ENCODE data around the gene SLC6A13. TPM values are rescaled to one million over a fixed set of nuclear protein-coding genes. Genes with fewer than 3 reads are reported as not detected.

Gene SLC6A13
- total RNA-seq, 1 experiment from 2014 or later: not detected

DNA sequence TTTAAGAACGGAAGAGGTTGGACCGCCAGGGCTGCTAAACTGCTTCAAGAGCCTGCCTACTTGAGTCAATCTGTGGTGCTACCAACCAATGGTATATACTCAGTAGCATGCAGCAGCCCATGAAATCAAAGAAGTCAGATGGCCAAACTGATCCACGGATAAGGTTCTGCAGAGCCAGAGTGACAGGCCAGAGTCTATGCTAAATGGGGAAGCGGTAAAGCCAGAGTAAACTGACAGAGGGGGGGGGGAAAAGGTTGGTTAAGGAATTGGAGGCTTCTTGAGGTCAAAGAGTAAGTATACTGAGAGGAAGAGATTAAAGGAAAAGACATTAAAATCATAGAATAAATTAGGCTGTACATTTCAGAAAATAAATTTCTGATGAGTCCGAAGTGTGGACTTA is 15.4 kb upstream of the SLC6A13 start:
- DNase-seq: no peak
- CTCF ChIA-PET: no interaction called here

GRCh38 chr12:275812-276211 is 13.2 kb upstream of the SLC6A13 start:
- no peaks in the 10 kb centered on the region for H3K9me2 ChIP-seq (replicated peaks; ENCODE audit: low read length)
- no peak overlapping the region for H2AFZ ChIP-seq (ENCODE audit: low read length)
- no peaks in the 10 kb centered on the region for H3K27me3 ChIP-seq (ENCODE audit: low read length)
- no peaks in the 10 kb centered on the region for H4K20me1 ChIP-seq (ENCODE audit: low read length)
- ATAC-seq (no peak), DNase-seq (no peak)
- ChIA-PET POLR2A (ENCODE audit: unreplicated experiment) (no interaction called here), CTCF (no interaction called here)
- BruUV-seq (replicated peaks): no TSS peak
- TF ChIP-seq EZH2 (IDR thresholded peaks at IDR 0.05; ENCODE audit: low read length, unreplicated experiment): no peak
- H3K36me3 ChIP-seq (ENCODE audit: low read depth, low read length): no peaks in the 10 kb centered on the region
- no peaks in the 10 kb centered on the region for H3K79me2 ChIP-seq (ENCODE audit: low read length)
- no peak overlapping the region for H3K4me2 ChIP-seq (ENCODE audit: low read length)
- H3K4me3 ChIP-seq (ENCODE audit: low read length): no peak overlapping the region
- no peaks in the 10 kb centered on the region for H3F3A ChIP-seq (ENCODE audit: low read length, unreplicated experiment)
- H3K9me3 ChIP-seq (ENCODE audit: low read length): no peaks in the 10 kb centered on the region
- no peaks in the 10 kb centered on the region for H3K4me1 ChIP-seq (ENCODE audit: insufficient read depth, low read length)
- no peak overlapping the region for H3K9ac ChIP-seq (ENCODE audit: low read length)
- H3K27ac ChIP-seq (ENCODE audit: low read length): no peak overlapping the region
- intact Hi-C loops (cut with micrococcal nuclease): no loop called here

More for the DNA sequence above, 15.4 kb upstream of the SLC6A13 start:
- POLR2A ChIA-PET (ENCODE audit: unreplicated experiment): no interaction called here
- intact Hi-C loops (cut with micrococcal nuclease): no loop called here
- no peak for ATAC-seq
- Histone ChIP-seq H3K9me3 (ENCODE audit: low read length) (no peaks in the 10 kb centered on the region), H4K20me1 (ENCODE audit: low read length) (no peaks in the 10 kb centered on the region), H3K9ac (ENCODE audit: low read length) (no peak overlapping the region), H2AFZ (ENCODE audit: low read length) (no peak overlapping the region), H3K27ac (ENCODE audit: low read length) (no peak overlapping the region), H3K4me3 (ENCODE audit: low read length) (no peak overlapping the region), H3K79me2 (ENCODE audit: low read length) (no peaks in the 10 kb centered on the region), H3K9me2 (replicated peaks; ENCODE audit: low read length) (no peaks in the 10 kb centered on the region), H3F3A (ENCODE audit: low read length, unreplicated experiment) (no peaks in the 10 kb centered on the region), H3K4me1 (ENCODE audit: insufficient read depth, low read length) (no peaks in the 10 kb centered on the region), H3K36me3 (ENCODE audit: low read depth, low read length) (no peaks in the 10 kb centered on the region), H3K27me3 (ENCODE audit: low read length) (no peaks in the 10 kb centered on the region), H3K4me2 (ENCODE audit: low read length) (no peak overlapping the region)
- BruUV-seq (replicated peaks): TSS peak; percentile 3
- TF ChIP-seq, protein P1, sequence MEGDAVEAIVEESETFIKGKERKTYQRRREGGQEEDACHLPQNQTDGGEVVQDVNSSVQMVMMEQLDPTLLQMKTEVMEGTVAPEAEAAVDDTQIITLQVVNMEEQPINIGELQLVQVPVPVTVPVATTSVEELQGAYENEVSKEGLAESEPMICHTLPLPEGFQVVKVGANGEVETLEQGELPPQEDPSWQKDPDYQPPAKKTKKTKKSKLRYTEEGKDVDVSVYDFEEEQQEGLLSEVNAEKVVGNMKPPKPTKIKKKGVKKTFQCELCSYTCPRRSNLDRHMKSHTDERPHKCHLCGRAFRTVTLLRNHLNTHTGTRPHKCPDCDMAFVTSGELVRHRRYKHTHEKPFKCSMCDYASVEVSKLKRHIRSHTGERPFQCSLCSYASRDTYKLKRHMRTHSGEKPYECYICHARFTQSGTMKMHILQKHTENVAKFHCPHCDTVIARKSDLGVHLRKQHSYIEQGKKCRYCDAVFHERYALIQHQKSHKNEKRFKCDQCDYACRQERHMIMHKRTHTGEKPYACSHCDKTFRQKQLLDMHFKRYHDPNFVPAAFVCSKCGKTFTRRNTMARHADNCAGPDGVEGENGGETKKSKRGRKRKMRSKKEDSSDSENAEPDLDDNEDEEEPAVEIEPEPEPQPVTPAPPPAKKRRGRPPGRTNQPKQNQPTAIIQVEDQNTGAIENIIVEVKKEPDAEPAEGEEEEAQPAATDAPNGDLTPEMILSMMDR (conservative IDR thresholded peaks at IDR 0.05; ENCODE audit: low read depth, low read length): no peak
- no peak for TF ChIP-seq EZH2 (IDR thresholded peaks at IDR 0.05; ENCODE audit: low read length, unreplicated experiment)
- TF ChIP-seq EZH2phosphoT487 (IDR thresholded peaks at IDR 0.05; ENCODE audit: borderline replicate concordance, low read length): no peak

GRCh38 chr12:273382-273781 is 10.7 kb upstream of the SLC6A13 start:
- Histone ChIP-seq H4K20me1 (ENCODE audit: low read length) (no peaks in the 10 kb centered on the region), H3K27me3 (ENCODE audit: low read length) (peaks cover 3% of the 10 kb centered on the region), H3K79me2 (ENCODE audit: low read length) (no peaks in the 10 kb centered on the region), H3K9me2 (replicated peaks; ENCODE audit: low read length) (no peaks in the 10 kb centered on the region), H3F3A (ENCODE audit: low read length, unreplicated experiment) (no peaks in the 10 kb centered on the region), H3K36me3 (ENCODE audit: low read depth, low read length) (no peaks in the 10 kb centered on the region), H3K9ac (ENCODE audit: low read length) (no peak overlapping the region), H3K9me3 (ENCODE audit: low read length) (no peaks in the 10 kb centered on the region), H3K4me3 (ENCODE audit: low read length) (no peak overlapping the region), H3K27ac (ENCODE audit: low read length) (no peak overlapping the region), H2AFZ (ENCODE audit: low read length) (no peak overlapping the region), H3K4me1 (ENCODE audit: insufficient read depth, low read length) (no peaks in the 10 kb centered on the region), H3K4me2 (ENCODE audit: low read length) (no peak overlapping the region)
- no TSS peak for BruUV-seq (replicated peaks)
- ATAC-seq: no peak
- ChIA-PET CTCF (no interaction called here), POLR2A (ENCODE audit: unreplicated experiment) (no interaction called here)
- TF ChIP-seq, protein P1 (conservative IDR thresholded peaks at IDR 0.05; ENCODE audit: low read depth, low read length): no peak
- TF ChIP-seq EZH2 (IDR thresholded peaks at IDR 0.05; ENCODE audit: low read length, unreplicated experiment): no peak
- intact Hi-C loops (cut with micrococcal nuclease): no loop called here
- DNase-seq: no peak

Data from PC-3 (cell line).